Measurements from ENCODE around the gene PACRG.

Gene PACRG

GRCh38 chr6:163186527-163186926, 458.8 kb downstream of the PACRG start:
- no peak for DNase-seq

DNA sequence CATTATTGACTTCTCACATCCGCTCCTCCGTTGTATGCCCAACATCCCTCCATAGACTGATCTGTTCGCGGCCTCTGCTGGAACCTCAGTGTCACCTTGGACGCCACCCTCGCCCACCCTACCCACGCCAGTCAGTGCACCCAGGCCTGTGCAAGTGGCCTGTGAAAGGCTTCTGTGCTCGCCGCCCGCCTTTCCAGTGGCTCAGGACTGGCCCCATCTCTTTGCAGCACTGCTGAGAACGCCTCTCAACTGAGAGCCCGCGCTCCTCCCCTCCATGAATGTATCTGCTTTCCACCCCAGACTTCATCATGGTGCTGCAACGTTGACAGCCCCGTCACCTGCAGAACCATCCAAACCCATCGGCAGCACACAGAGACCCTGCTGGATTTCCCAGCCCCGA, 459.4 kb downstream of the PACRG start:
- DNase-seq: no peak

- DNase-seq: no peak
Measured at GRCh38 chr6:163187606-163188005, 459.8 kb downstream of the PACRG start.

GRCh38 chr6:163188746-163189145, 461.0 kb downstream of the PACRG start:
- no peak for DNase-seq

GRCh38 chr6:163189609-163190008, 461.8 kb downstream of the PACRG start:
- no peak for DNase-seq

- DNase-seq: no peak
Measured at GRCh38 chr6:163190786-163191185, 463.0 kb downstream of the PACRG start.

- DNase-seq: no peak
Measured at GRCh38 chr6:163191704-163192537, 464.1 kb downstream of the PACRG start.

DNA sequence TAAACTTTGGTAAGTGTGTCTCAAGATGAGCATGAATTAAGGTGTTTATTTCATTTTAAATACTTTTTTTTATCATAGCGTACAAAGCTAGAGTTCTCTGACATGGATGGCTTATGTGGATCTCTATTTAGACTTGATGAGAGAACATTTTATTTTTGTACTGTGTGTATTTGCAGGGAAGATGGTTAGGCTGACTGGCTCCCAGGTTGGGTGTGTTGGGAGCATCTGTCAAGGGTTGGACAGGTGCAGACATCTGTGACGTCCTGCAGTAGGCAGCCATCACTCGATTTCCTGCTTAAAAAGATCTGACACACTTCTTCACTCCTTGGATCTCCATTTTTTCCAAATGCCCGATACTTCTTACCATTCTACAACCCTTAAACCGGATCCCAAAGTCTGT, 464.8 kb downstream of the PACRG start:
- no peak for DNase-seq

DNA sequence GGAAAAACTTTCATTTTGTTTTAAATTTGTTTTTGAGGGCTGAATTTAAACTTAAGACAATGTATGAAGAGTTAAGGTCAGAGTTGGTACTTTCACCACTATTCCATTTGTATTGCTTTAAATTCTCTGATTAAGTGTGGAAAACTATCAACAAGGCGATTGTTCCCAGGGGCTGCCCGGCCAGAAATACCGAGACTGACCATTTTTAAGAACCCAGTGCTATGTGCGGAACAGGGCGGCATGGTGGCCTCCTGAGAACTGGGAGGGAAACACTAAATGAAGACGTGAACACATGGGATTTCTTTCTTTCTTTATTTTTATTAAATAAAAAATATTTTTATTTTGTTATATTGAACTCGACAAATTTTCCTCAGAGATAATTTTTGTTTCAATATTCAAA, 465.6 kb downstream of the PACRG start:
- no peak for DNase-seq

DNA sequence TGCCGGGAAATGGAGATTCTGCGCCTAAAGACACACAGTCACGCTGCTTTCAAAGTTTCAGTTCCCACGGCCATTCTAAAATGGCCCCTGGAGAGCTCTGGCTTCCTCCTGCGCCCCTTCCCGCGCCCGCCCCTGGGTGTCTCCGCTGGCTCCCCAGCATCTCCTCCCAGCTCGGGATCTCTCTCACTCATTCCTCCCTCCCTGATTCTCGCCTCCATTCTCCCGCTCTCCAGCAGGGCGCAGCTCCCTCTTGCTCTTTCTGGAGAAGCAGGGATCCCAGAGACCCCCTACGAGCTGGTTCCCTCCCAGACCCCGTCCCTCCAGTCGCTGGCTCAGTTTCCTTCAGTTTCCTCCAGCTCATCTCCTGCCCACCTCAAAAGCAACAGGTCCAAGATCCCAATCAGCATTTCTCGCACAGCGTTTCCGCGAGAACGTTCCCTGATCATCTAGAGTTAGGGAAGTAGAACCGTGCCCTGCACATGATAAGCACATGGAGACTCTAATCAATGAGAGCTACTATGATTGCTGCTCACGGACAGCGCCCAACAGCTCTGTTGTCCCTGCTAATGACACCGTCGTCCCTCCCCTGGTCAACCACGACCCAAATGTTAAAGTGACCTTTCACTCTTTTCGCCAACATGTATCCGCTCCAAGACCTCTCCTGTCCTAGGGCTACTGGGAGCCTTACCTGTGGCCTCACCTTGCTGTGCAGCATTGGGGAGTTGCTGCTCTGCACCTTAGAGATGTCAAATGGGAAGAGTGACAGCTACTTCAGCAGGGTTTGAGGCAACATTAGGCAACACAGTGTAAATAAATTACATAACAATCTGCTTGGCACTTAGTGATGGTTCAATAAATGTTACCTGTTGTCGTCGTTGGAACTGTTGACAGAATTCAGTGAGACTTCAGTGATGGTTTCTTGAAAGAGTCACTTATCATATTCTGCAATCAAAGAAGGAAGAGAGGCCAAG, 468.2 kb downstream of the PACRG start:
- no peak for DNase-seq

- DNase-seq: no peak
Measured at GRCh38 chr6:163197839-163198238, 470.1 kb downstream of the PACRG start.

GRCh38 chr6:163198396-163198795, 470.6 kb downstream of the PACRG start:
- DNase-seq: no peak

GRCh38 chr6:163199371-163199770, 471.6 kb downstream of the PACRG start:
- DNase-seq: no peak

GRCh38 chr6:163200289-163200688, 472.5 kb downstream of the PACRG start:
- DNase-seq: no peak

GRCh38 chr6:163200694-163201093, 472.9 kb downstream of the PACRG start:
- DNase-seq: no peak

- no peak for DNase-seq
Measured at GRCh38 chr6:163201855-163202254, 474.1 kb downstream of the PACRG start.

- no peak for DNase-seq
Measured at GRCh38 chr6:163206196-163206595, 478.4 kb downstream of the PACRG start.

DNA sequence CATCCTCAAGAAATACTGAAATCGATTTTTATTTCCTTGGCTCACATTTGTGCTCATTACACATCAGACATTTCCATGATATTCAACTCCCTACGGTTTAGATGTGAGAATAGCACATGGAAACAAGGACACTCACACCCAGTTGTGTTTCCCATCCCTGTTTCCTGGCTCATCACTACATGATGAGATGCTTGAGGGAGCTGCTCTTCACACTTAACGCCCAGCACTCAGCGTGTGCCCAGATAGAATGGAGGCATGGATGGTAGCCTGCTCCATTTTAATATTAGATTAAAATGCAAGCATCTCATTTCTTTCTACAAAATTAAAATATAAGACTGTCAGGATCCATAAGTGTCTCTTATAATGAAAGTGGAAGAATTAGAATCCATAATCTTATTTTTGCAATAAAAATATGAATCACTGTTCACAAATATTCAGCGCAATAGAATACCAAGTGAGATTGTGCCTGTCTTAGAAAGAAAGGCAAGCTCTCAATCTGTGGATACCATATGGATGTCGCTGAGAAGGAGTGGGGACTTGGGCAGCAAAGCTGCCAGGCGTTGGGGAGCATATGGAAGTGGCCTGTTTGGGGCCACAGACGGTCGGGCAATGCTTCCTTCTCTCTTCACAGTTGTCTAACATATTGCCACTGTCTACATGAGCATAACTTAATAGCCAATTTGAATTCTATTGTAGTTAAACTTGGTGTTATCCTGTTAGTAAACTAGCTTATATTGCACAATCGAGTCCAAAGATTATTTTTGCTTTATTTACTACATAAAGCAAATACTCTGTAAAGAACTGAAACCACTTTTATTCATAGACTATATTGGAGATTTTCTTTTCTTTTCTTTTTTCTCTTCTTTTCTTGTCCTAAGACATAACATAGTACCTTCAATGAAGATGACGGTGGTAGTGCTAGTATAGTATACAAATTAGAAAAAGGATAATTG, 479.9 kb downstream of the PACRG start:
- no peak for DNase-seq

- DNase-seq: no peak
Measured at GRCh38 chr6:163209005-163209404, 481.2 kb downstream of the PACRG start.

DNA sequence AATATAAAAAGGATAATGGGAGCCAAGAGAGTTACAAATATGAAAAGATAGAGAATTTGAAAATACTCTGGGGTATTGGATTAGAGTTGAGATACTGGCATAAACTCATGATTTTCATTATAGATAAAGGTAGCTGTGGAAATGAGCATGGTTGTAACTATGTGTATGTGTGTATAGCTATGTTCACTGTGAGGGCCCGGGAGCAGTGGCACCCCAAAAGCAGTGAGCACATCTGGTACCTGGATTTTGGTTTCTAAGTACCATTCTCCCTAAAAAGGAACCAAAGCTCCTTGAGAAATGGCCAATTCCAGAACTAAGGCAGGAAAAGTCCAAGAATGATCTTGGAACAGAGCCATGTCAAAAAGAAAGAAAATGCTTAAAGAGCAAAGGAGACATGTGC, 484.3 kb downstream of the PACRG start:
- DNase-seq: no peak

DNA sequence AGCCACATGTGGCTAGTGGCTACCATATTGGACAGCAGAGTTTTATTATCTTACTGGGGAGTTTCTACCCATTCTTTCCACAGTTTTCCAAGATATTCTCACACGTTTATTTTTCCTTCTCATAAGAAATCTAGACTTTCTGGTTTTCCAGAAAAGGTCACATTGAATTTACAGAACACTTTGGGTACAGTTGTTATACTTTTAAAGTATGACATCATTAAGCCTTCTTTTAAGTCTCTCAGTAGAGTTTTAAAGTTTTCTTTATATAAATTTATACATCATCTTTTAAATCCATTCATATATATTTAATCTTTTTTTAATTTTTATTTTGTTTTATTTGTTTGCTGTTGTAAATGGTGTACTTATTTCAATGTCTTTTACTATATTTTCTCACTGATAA, 486.5 kb downstream of the PACRG start:
- DNase-seq: no peak

DNA sequence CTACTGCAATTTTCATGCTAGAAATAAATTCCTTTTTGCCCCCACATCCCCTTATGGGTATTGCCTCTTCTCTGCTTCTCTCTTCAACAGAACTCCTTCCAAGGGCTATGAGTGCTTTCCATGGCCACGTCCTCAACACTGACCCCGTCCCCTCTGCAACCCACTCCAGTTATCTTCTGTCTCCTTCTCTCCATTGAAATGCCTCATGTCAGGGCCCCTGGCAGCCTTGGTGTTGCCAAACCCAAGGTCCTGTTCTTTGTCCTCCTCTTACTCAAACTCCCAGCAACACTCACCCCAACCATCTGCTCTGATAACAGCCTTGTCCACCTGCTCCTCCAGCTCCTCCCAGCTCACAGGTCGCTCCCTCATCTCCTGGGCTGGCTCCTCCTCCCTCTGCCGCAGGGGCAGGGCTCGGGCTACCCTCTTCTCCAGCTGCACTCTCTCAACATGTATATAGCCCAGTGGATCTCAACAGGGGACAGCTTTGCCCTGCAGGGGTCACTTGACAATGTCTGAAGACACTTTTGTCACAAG, 490.7 kb downstream of the PACRG start:
- no peak for DNase-seq

Data from RPMI8226 (cell line).